ENCODE results near the gene NT5DC3. TPM values are rescaled to one million over a fixed set of nuclear protein-coding genes. Genes with fewer than 3 reads are reported as not detected.
"Not testable (repeated sequence)": the region's sequence is repeated elsewhere in the genome, so short reads cannot be mapped to it uniquely, and the experiment has no call there.

The NT5DC3 gene
- total and polyA plus RNA-seq, 5 donors, result 0.93 to 3.6 (median 2.0) TPM

- ATAC-seq, result no peak
- Histone ChIP-seq H3K9me3 (ENCODE audit: control insufficient read depth, low read length) (no peaks in the 10 kb centered on the region), H3K27me3 (ENCODE audit: control insufficient read depth, insufficient read depth) (no peaks in the 10 kb centered on the region), H3K4me3 (ENCODE audit: low read length) (no peak overlapping the region), H3K4me1 (ENCODE audit: control insufficient read depth, insufficient read depth, low read length) (peaks cover 1% of the 10 kb centered on the region), H3K27ac (ENCODE audit: low read length) (no peak overlapping the region)
- DNase-seq, result no peak
- intact Hi-C loops (cut with DNase I), result no loop called here
- 94% methylated on average over 2 of the region's 2 CpGs for WGBS
Observed at GRCh38 chr12:103819892-103820291, 21.1 kb downstream of the NT5DC3 start.

DNA sequence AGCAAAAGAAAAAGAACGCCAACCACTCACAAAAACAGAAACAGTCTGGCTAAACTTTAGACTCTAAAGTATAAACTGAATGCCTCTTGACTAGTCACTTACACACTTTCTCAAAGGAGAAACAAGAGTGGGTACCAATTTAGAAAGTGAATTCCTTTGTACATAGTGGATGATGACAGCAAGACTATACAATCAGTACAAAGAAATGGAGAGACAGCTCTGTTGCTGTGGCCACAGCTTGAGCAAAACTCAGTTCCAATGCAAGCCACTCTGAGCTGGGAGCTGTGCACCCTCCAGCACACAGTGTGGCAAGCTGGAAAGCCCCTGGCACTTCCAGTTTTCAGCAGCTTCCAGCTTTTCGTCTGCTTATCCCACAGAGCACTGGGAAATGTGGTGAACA is 21.7 kb downstream of the NT5DC3 start:
- DNase-seq (no peak), ATAC-seq (no peak)
- H3K4me3 ChIP-seq (ENCODE audit: low read length), result no peak overlapping the region
- peaks cover 1% of the 10 kb centered on the region for H3K4me1 ChIP-seq (ENCODE audit: control insufficient read depth, insufficient read depth, low read length)
- no peak overlapping the region for H3K27ac ChIP-seq (ENCODE audit: low read length)
- intact Hi-C loops (cut with DNase I), result no loop called here
- H3K27me3 ChIP-seq (ENCODE audit: control insufficient read depth, insufficient read depth), result no peaks in the 10 kb centered on the region
- no peaks in the 10 kb centered on the region for H3K9me3 ChIP-seq (ENCODE audit: control insufficient read depth, low read length)
- WGBS, result 83% methylated on average over 2 of the region's 2 CpGs

GRCh38 chr12:103817791-103818190 is 23.2 kb downstream of the NT5DC3 start:
- 87% methylated on average over 2 of the region's 2 CpGs for WGBS
- DNase-seq (no peak), ATAC-seq (no peak)
- intact Hi-C loops (cut with DNase I), result no loop called here
- H3K4me3 ChIP-seq (ENCODE audit: low read length), result no peak overlapping the region
- peaks cover 1% of the 10 kb centered on the region for H3K4me1 ChIP-seq (ENCODE audit: control insufficient read depth, insufficient read depth, low read length)
- H3K27me3 ChIP-seq (ENCODE audit: control insufficient read depth, insufficient read depth), result no peaks in the 10 kb centered on the region
- H3K9me3 ChIP-seq (ENCODE audit: control insufficient read depth, low read length), result no peaks in the 10 kb centered on the region
- no peak overlapping the region for H3K27ac ChIP-seq (ENCODE audit: low read length)

DNA sequence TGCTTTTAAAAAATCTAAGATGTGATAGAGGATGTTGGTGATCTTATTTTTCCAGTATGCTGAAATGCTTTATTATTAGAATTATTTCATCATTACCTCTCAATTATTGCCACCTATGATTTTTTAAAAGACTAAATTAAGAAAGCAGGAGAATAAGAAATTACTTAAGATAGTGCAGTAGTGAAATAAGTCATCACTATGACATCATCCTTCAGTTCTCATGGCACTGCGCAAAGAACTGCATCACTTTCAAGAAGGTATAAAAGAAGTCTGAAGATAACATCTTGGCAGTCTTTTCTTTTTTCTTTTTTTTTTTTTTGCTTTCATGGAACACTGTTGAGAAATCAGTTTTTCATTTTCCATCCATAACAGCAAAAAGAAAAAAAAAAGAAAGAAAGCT is 24.4 kb downstream of the NT5DC3 start:
- Histone ChIP-seq H3K4me3 (ENCODE audit: low read length) (no peak overlapping the region), H3K9me3 (ENCODE audit: control insufficient read depth, low read length) (no peaks in the 10 kb centered on the region), H3K27me3 (ENCODE audit: control insufficient read depth, insufficient read depth) (no peaks in the 10 kb centered on the region), H3K4me1 (ENCODE audit: control insufficient read depth, insufficient read depth, low read length) (peaks cover 1% of the 10 kb centered on the region), H3K27ac (ENCODE audit: low read length) (no peak overlapping the region)
- 97% methylated on average over 1 of the region's 1 CpG for WGBS
- ATAC-seq, result no peak
- intact Hi-C loops (cut with DNase I), result no loop called here
- no peak for DNase-seq

DNA sequence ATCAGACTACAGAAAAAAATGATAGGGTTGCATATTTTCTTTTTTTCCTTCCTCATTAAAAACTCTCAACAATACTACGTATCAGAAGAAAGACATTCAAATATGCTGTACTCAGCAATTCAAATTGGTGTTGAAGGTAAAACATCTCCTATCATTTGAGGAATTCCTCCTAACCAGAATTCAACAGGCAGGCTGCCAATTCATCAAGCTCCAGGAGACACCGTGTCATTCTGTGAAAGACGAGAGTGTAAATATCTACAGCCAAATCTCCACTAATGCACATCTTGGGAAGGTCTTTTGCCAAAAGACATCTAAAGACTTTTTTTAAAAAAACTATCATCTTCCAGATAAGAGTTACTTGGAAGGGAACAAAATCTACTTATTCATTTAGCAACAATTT is 26.6 kb downstream of the NT5DC3 start:
- H3K4me3 ChIP-seq (ENCODE audit: low read length), result no peak overlapping the region
- WGBS, result 30% methylated on average over 3 of the region's 3 CpGs

DNA sequence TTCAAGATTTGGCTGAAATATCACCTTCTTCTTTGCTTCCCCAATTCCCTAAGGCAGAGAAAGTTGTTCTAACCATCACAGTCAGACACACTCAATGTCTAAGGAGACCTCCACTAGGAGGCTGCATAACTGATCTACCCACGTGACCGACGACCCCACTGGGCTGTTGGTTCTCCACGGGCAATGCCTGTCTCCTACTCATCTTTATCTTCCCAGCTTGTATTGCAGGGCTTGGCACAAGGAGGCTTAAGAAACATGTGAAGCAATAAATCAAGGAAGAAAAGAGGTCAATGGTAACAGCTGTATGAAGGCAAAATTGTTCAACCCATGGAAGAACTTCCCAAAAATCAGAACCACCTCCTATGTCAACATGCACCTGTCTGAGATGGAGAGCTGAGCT is 27.1 kb downstream of the NT5DC3 start:
- Histone ChIP-seq H3K9me3 (ENCODE audit: control insufficient read depth, low read length) (no peaks in the 10 kb centered on the region), H3K27me3 (ENCODE audit: control insufficient read depth, insufficient read depth) (no peaks in the 10 kb centered on the region), H3K27ac (ENCODE audit: low read length) (no peak overlapping the region), H3K4me1 (ENCODE audit: control insufficient read depth, insufficient read depth, low read length) (no peaks in the 10 kb centered on the region), H3K4me3 (ENCODE audit: low read length) (no peak overlapping the region)
- intact Hi-C loops (cut with DNase I), result no loop called here
- no peak for DNase-seq
- 51% methylated on average over 4 of the region's 4 CpGs for WGBS
- ATAC-seq, result no peak

More for the DNA sequence above, 26.6 kb downstream of the NT5DC3 start:
- H3K4me1 ChIP-seq (ENCODE audit: control insufficient read depth, insufficient read depth, low read length), result no peaks in the 10 kb centered on the region
- DNase-seq (no peak), ATAC-seq (no peak)
- H3K27me3 ChIP-seq (ENCODE audit: control insufficient read depth, insufficient read depth), result no peaks in the 10 kb centered on the region
- H3K9me3 ChIP-seq (ENCODE audit: control insufficient read depth, low read length), result no peaks in the 10 kb centered on the region
- intact Hi-C loops (cut with DNase I), result no loop called here
- no peak overlapping the region for H3K27ac ChIP-seq (ENCODE audit: low read length)

DNA sequence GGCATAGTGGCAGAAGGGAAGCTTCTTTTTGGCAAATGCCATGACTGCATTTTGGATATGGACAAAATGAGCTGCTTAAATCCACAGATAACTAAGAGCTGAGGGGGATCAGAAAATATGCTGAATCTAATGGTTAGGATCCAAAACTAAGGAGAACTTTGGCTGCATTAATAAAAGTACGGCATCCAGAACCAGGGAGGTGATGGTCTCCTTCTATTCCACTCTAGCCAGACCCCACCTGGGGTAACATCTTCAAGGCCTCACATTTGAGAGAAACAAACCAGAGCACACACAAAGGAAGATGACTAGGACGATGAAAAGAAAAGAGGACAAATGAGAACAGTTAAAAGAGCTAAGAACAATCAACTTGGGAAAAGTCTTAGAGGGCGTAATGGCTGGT is 27.6 kb downstream of the NT5DC3 start:
- Histone ChIP-seq H3K4me3 (ENCODE audit: low read length) (no peak overlapping the region), H3K4me1 (ENCODE audit: control insufficient read depth, insufficient read depth, low read length) (no peaks in the 10 kb centered on the region), H3K27ac (ENCODE audit: low read length) (no peak overlapping the region), H3K9me3 (ENCODE audit: control insufficient read depth, low read length) (no peaks in the 10 kb centered on the region), H3K27me3 (ENCODE audit: control insufficient read depth, insufficient read depth) (no peaks in the 10 kb centered on the region)
- ATAC-seq (no peak), DNase-seq (no peak)
- 98% methylated on average over 3 of the region's 3 CpGs for WGBS
- intact Hi-C loops (cut with DNase I), result no loop called here

DNA sequence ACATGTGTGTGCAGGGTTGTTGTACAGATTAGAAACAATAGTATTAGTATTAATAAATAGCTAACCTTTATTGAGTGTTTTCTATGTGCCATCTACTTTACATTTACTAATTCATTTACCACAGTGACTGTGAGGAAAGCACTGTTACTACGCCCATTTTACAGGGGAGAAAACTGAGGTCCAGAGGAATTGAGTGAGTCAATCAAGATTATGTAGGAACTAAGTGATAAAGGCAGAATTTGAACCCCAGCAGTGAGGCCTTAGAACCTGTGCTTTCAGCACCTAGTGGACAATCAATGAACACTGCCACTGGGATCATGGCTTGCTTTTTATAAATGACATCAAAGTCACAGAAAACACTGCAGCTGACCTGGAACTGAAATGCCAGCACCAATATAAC is 28.2 kb downstream of the NT5DC3 start:
- Histone ChIP-seq H3K4me3 (ENCODE audit: low read length) (no peak overlapping the region), H3K4me1 (ENCODE audit: control insufficient read depth, insufficient read depth, low read length) (no peaks in the 10 kb centered on the region), H3K27ac (ENCODE audit: low read length) (no peak overlapping the region), H3K9me3 (ENCODE audit: control insufficient read depth, low read length) (no peaks in the 10 kb centered on the region), H3K27me3 (ENCODE audit: control insufficient read depth, insufficient read depth) (no peaks in the 10 kb centered on the region)
- ATAC-seq (no peak), DNase-seq (no peak)
- intact Hi-C loops (cut with DNase I), result no loop called here
- 99% methylated on average over 1 of the region's 1 CpG for WGBS

DNA sequence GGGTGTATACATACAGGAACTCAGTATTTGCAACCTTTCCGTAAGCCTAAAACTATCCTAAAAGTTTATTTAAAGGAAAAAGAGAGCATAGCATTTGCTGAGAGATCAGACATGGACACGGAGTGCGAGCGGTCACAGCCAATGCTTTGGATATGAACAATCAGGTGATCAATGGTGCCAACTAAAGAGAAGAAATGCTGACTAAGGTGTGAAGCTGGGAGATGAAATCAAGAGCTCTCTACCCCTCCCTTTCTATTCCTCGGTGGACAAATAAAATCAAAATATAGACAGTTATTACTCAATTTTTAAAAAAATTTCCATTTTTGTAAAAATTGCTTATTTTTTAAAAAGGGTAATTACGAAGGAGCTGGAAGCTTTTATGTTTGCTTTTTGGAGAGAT is 29.2 kb downstream of the NT5DC3 start:
- DNase-seq (no peak), ATAC-seq (no peak)
- no peaks in the 10 kb centered on the region for H3K4me1 ChIP-seq (ENCODE audit: control insufficient read depth, insufficient read depth, low read length)
- intact Hi-C loops (cut with DNase I), result no loop called here
- H3K9me3 ChIP-seq (ENCODE audit: control insufficient read depth, low read length), result no peaks in the 10 kb centered on the region
- 76% methylated on average over 6 of the region's 6 CpGs for WGBS
- no peaks in the 10 kb centered on the region for H3K27me3 ChIP-seq (ENCODE audit: control insufficient read depth, insufficient read depth)
- no peak overlapping the region for H3K4me3 ChIP-seq (ENCODE audit: low read length)
- H3K27ac ChIP-seq (ENCODE audit: low read length), result no peak overlapping the region

- intact Hi-C loops (cut with DNase I), result no loop called here
- 69% methylated on average over 5 of the region's 5 CpGs for WGBS
- Histone ChIP-seq H3K4me1 (ENCODE audit: control insufficient read depth, insufficient read depth, low read length) (no peaks in the 10 kb centered on the region), H3K27me3 (ENCODE audit: control insufficient read depth, insufficient read depth) (no peaks in the 10 kb centered on the region), H3K9me3 (ENCODE audit: control insufficient read depth, low read length) (no peaks in the 10 kb centered on the region), H3K4me3 (ENCODE audit: low read length) (no peak overlapping the region), H3K27ac (ENCODE audit: low read length) (no peak overlapping the region)
- DNase-seq (no peak), ATAC-seq (no peak)
Observed at GRCh38 chr12:103810111-103810510, 30.9 kb downstream of the NT5DC3 start.

GRCh38 chr12:103809639-103810038 is 31.4 kb downstream of the NT5DC3 start:
- H3K9me3 ChIP-seq (ENCODE audit: control insufficient read depth, low read length); H3K4me1 ChIP-seq (ENCODE audit: control insufficient read depth, insufficient read depth, low read length); H3K27me3 ChIP-seq (ENCODE audit: control insufficient read depth, insufficient read depth); DNase-seq; intact Hi-C loops (cut with DNase I); ATAC-seq; H3K4me3 ChIP-seq (ENCODE audit: low read length); H3K27ac ChIP-seq (ENCODE audit: low read length): not testable (repeated sequence)
- 65% methylated on average over 7 of the region's 7 CpGs for WGBS

- Histone ChIP-seq H3K4me3 (ENCODE audit: low read length) (no peak overlapping the region), H3K9me3 (ENCODE audit: control insufficient read depth, low read length) (no peaks in the 10 kb centered on the region), H3K27ac (ENCODE audit: low read length) (no peak overlapping the region), H3K4me1 (ENCODE audit: control insufficient read depth, insufficient read depth, low read length) (no peaks in the 10 kb centered on the region), H3K27me3 (ENCODE audit: control insufficient read depth, insufficient read depth) (no peaks in the 10 kb centered on the region)
- 66% methylated on average over 4 of the region's 4 CpGs for WGBS
- no peak for DNase-seq
- ATAC-seq, result no peak
- intact Hi-C loops (cut with DNase I), result no loop called here
Observed at GRCh38 chr12:103809154-103809553, 31.9 kb downstream of the NT5DC3 start.

All from right cardiac atrium (tissue), 5 donors.